Measurements from ENCODE around the gene DENND4A.

GRCh38 chr15:65663521-65663920 lies 128.6 kb downstream of the DENND4A start:
- TF ChIP-seq CTCF (IDR thresholded peaks at IDR 0.05; ENCODE audit: insufficient read depth, low read depth, low read length) (no peak), EZH2 (IDR thresholded peaks at IDR 0.05; ENCODE audit: insufficient read depth, low read length) (no peak)
